ENCODE data around the gene KCNS1.
A peak's percentile ranks its signal among the peaks of the same experiment; 100 is the strongest.
"Not testable (repeated sequence)": the region's sequence is repeated elsewhere in the genome, so short reads cannot be mapped to it uniquely, and the experiment has no call there.

Gene KCNS1, protein sequence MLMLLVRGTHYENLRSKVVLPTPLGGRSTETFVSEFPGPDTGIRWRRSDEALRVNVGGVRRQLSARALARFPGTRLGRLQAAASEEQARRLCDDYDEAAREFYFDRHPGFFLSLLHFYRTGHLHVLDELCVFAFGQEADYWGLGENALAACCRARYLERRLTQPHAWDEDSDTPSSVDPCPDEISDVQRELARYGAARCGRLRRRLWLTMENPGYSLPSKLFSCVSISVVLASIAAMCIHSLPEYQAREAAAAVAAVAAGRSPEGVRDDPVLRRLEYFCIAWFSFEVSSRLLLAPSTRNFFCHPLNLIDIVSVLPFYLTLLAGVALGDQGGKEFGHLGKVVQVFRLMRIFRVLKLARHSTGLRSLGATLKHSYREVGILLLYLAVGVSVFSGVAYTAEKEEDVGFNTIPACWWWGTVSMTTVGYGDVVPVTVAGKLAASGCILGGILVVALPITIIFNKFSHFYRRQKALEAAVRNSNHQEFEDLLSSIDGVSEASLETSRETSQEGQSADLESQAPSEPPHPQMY

DNA sequence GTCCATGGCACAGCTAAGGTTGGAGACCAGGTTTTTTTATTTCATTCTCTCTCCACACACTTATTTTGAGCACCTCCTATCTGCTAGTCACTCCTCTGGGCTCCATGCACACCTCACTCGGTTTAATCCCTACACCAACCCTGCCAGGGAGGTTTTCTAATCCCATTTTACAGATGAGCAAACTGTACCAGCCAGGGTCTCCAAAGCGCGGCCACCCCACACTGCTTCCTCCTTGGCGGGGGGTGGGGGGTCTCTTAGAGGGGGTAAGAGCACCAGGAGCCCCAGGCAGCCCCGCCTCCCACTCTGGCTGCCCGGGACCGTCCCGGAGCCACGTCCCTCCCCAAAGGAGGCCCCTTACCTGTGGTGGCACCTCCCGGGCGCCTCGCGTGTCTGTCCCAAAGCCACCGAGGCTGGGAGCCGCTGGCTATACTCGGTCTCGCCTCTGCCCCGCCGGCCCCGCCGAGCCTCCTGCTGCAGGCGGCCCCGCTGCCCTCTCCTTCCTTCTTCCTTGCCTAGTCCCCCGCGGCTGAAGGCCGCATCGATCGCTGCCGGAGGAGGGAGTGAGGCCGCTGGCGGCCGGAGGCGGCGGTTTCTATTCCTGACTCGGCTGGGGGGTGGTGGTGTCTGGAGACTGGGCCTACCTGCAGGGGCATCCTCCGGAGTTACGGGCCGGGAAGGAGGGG is at the start of gene KCNS1:
TSS of gene KCNS1 (minus strand) at position 565 of the 683 bp plus-strand sequence. CDS start 1,891 bp downstream, outside the sequence.
- H3K27ac ChIP-seq, result no peak within 1 kb of the TSS
- no peak within 1 kb of the TSS for H3K4me3 ChIP-seq

DNA sequence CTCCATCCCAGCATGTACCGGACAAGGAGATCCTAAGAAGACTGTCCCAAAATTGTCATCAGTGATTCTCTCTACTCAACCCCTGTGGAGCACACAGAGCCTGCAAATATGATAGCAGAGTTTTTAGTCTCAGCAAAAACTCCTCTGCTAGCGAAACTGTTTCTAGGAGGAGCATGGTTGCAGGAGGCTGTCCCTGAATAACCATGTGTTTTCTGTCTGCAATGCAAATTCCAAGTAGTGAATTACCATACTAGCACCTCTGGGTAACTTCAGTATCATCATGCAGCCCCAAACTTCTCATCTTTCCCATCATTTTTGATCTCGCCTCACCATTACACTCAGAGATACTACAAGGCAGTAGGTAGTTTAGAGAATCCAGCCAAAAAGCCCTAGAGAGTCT is 48.1 kb upstream of the KCNS1 start:
- Histone ChIP-seq H3K4me3 (no peak overlapping the region), H3K27ac (no peak overlapping the region)

DNA sequence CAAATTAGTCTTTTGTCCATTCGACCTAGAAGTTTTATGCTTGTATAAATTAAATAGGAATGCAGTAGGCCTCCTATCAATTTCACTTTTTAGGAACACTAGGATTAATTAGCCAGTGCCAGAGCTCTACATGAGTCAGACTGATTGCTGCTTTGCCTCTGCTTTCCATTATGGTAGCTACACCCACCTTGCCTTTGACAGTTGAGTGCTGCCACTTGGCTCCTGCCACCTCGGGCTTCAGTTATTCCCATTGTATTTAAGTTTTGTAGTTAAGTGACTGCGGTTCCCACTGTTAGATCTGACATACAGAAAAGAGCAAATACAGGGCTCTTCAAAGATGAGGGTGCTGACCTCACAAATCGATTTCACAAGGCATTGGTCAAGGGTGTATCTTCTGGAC is 39.9 kb upstream of the KCNS1 start:
- no peak overlapping the region for H3K27ac ChIP-seq
- H3K4me3 ChIP-seq, result no peak overlapping the region

DNA sequence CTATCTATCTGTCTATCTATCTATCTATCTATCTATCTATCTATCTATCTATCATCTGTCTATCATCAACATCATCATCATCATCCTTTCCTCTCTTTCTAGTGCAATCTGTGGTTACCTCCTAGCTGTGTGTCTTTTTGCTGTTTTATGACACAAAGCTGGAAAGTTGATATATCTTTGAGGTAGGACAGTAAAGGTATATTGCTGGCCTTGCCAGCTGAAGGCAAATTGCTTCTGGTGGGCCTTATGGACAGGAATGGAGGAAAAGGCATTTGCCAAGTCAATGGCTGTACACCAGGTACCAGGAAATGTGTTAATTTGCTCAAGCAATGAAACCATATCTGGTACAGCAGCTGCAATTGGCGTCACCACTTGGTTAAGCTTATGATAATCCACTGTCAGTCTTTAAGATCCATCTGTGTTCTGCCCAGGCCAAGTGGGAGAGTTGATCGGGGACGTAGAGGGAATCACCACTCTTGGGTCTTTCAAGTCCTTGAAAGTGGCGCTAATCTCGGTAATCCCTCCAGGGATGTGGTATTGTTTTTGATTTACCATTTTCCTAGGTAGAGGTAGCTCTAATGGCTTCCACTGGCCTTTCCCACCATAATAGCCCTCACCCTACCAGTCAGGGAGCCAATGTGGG is 38.9 kb upstream of the KCNS1 start:
- not testable (repeated sequence) for H3K4me3 ChIP-seq, H3K27ac ChIP-seq

DNA sequence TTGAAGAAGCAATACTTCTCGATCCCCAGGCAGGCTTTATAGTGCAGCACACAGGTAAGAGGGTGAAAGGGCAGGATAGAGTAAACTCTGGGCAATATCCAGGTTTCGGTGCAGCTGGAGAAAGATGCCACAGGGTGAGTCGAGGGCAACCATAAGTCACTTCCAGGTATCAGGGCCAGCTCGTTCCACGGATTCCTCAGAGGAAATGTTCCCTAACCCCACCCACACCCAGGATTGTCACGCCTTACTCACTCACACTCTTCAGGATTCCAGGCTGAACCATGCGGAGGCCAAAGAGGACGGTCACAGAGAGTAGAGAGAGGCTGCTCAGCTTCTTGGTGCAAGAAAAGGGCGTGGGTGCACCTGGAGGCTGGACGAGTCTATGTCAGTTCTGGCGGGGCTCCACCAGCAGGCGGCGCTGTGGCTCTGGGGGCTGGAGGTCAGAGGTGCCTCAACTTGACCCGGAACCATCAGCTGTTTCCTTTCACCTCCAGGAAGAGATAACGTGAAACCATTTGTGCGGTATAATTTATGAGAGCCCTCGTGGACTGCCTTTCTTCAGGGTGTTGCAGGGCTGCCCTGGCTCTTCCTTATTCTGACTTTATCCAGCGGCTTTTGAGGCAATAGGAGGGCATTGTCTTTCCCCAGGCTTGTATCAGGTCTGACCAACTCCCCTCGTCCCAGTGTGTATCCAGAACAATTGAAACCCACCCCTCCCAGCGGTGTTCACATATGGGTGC is 37.8 kb upstream of the KCNS1 start:
- Histone ChIP-seq H3K27ac (no peak overlapping the region), H3K4me3 (no peak overlapping the region)

DNA sequence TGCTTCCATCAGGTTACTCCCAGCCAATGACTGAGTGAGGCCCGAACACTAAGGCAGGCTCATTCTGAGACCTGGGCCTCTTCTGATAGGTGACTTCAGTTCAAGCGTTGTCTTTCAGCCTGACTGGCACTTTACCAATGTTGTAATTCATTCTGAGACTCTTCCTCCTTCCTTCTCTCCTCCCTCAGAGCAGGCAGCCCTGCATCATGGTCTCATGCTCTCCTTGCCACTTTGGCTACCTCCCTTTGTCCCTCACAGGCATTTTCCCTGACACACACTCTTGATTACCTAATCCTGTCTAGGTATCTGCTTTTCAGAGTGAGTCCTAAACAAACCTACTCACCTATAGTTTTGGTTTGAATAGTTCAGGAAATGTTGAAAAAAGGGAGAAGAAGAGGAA is 36.0 kb upstream of the KCNS1 start:
- no peak overlapping the region for H3K27ac ChIP-seq

DNA sequence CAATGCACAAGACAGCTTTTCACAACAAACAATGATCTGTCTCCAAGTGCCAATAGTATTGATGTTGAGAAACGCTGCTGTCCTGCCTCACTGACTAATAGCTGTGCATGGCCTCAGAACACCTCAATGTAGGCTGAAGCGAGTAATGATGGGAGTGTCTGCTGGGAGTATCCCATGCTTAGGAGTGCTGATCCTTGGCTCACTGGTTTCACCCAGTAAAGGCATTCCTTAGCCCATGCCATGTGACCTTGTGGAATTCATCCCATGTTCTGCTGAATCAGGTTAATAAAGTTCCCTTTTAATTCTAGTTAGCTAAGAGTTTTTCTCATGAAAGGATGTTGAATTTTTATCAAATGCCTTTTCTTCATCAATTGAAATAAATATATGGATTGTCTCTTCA is 27.2 kb upstream of the KCNS1 start:
- H3K4me3 ChIP-seq, result no peak overlapping the region
- H3K27ac ChIP-seq, result no peak overlapping the region

More for the DNA sequence above, 36.0 kb upstream of the KCNS1 start:
- no peak overlapping the region for H3K4me3 ChIP-seq

DNA sequence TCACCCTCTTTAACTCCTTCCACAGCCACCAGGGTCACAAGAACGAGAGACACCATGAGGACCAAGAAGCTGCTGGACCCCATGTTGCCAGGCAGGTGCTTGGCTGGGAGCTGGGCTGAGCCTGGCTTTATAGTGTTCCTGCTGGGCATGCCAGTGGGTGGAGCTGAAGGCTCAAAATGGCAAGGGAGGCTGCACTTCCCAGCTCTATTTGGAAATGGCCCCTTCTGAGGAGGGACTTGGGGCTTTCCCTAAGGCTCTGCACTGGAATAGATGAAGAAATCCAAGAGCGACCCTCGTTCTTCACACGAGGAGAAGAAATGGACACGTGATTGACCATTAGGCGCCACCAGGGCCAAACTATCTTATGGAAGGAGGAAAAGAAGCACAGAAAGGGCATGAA is 23.4 kb upstream of the KCNS1 start, which contains the start of gene WFDC12:
TSS of gene WFDC12 (minus strand) at position 101 of the 400 bp plus-strand sequence. CDS start at position 83, 18 bp downstream.
- Histone ChIP-seq H3K27ac (no peak within 1 kb of the TSS), H3K4me3 (no peak within 1 kb of the TSS)

DNA sequence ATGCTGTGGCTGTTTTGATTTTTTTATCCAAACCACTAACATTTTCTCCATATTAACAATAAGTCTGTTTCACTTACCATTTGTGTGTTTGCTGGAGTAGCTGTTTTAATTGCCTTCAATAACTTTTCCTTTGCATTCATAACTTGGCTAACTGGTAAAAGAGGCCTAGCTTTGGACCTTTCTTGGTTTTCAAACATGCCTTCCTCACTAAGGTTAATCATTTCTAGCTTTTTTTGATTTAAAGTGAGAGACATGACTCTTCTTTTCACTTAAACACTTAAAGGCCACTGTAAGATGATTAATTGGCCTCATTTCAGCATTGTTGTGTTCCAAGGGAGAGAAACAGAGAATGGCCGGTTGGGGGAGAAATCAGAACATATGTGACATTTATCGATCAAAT is 20.5 kb upstream of the KCNS1 start:
- H3K27ac ChIP-seq, result no peak overlapping the region
- H3K4me3 ChIP-seq, result no peak overlapping the region

DNA sequence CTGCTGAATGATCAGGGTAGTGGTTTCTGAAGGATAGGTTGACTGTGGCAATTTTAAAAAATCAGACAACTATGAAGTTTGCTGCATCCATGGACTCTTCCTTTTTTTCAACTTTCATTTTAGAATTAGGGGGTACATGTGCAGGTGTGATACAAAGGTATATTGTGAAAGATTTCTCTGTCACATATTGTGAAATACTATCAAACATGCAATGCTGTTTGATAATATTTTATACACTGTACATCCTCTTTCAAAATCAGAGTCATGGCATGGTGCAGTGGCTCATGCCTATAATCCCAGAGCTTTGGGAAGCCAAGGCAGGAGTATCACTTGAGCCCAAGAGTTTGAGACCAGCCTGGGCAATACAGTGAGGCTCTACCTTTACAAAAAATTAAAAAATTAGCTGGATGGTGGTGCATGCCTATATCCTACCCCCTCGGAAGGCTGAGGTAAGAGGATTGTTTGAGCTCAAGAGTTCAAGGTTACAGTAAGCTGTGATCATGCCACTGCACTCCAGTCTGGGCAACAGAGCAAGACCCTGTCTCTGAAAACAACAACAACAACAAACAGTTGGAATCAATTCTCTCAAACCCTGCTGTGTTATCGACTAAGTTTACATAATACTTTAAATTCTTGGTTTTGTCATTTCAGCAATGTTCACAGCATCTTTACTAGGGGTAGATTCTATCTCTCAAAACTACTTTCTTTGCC is 18.8 kb upstream of the KCNS1 start:
- no peak overlapping the region for H3K4me3 ChIP-seq
- H3K27ac ChIP-seq, result no peak overlapping the region

DNA sequence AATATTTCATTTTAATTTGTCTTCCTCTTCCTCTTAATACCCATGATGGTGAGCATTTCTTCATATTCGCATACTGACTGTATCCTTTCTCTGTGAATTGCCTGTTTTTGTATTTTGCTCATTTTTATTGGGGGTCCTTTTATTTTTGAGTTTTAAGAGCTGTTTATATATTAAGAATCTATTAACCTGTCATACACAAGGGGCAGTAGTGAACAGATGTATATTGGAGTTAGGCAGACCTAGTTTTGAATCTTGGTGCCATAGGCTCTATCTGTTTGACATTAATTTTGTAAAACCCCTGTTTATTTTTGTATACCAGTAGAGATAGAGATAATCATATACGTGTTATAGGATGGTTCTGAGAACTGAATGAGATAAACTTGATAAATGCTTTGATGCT is 17.1 kb upstream of the KCNS1 start:
- Histone ChIP-seq H3K27ac (no peak overlapping the region), H3K4me3 (no peak overlapping the region)

DNA sequence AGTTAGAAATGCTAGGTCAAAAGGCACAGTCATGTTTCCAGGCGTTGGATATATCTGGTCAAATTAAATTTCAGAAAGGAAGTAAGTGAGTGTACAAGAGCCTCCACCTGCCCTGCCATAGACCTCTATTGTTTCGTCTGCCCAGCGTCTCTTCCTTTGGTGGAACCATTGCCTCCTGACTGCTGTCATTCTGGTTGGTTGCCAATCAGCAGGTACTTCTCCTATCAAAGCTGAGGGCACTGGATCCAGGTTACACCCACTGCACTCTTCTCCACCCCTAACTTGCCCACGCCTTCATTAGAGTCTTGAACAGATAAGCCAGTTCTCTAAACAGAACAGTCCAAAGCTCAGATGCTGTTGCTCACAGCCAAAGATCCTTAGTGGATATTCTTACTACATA is 16.7 kb upstream of the KCNS1 start:
- Histone ChIP-seq H3K4me3 (no peak overlapping the region), H3K27ac (no peak overlapping the region)

DNA sequence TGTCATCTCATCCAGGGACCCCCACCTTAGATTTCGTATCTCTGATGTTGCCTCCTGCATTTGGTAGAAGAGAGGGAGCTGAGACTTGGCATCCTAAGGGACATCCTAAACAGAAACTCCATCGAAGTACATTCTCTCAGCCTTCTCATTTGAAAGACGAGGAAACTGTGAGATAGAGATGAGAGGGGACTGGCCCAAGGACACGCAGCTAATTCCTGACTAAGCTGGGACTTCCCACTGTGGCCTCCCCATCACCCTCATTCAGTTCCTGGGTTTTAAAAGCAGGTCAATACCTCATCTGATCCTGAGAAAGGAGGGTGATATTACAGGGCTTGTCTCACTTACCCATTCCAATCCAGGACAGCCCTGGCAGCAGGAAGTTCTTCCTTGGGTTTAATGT is 14.9 kb upstream of the KCNS1 start:
- H3K27ac ChIP-seq, result peak overlapping the region in 15 of 21 experiments; percentile 14 to 93 (median 76)
- no peak overlapping the region for H3K4me3 ChIP-seq

DNA sequence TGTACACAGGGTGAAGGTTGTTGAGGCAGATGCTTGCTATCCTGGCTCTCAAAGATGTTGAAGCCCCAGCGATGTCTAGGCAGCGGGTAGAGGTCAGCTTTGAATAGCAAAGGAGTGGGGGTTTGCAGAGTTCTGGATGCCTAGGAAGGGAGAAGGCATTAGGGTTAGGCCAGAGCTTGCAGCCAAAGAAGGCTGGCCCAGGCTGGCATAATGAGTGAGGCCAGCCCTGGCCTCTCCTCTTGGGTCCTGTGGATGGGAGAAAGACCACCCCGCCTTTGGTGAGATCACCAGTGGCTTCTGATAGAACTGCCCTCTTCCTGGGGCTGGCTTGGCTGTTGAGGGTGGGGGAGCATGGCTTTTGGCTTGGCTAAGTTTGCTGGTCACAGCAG is 14.5 kb upstream of the KCNS1 start:
- Histone ChIP-seq H3K4me3 (peak overlapping the region in 1 of 7 experiments; percentile 30), H3K27ac (peak overlapping the region in 16 of 21 experiments; percentile 14 to 93 (median 76))

DNA sequence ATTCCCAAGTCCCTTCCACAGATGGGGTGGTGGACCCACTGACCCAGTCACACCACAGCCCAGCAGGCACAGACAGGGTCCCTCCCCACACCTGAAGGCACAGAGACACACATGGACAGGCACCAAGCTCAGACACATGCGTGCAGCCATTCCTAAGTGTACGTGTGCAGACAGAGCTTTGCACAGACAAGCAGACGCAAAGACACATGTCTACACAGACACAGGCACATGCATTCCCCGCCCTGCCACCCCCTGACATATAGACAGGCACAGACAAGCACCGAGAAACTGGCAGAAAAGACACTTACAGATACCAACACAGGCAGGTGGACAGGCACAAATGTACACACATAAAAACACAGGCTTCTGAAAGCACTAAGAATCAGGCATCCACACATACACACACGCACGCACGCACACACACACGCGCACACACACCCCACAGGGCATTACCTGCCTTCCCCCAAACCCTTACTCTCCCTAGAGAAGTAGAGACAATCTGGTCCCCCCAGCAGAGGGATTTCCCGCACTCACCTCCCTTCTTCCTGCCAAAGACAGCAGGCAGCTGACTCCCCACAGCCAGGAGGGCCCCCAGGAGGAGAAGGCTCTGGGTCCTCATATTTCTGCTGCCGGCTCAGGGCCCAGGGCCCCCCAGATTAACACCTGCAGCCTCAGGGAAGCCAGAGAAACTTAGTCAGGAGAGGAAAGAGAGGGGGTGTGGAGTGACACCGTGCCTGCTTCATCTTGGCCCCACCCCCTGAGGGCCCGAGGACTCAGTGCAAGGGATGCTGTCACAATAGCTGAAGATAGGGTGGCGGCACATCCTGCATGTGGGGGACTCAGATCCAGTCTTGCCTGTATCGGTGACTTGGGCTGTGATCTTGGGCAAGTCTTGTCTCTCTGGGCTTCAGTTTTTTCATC is 13.8 kb upstream of the KCNS1 start, which contains the start of gene WFDC5:
TSS of gene WFDC5 (minus strand) at position 710 of the 921 bp plus-strand sequence. CDS start at position 619, 91 bp downstream.
- peak within 1 kb of the TSS in 19 of 21 experiments; percentile 23 to 93 (median 73) for H3K27ac ChIP-seq

DNA sequence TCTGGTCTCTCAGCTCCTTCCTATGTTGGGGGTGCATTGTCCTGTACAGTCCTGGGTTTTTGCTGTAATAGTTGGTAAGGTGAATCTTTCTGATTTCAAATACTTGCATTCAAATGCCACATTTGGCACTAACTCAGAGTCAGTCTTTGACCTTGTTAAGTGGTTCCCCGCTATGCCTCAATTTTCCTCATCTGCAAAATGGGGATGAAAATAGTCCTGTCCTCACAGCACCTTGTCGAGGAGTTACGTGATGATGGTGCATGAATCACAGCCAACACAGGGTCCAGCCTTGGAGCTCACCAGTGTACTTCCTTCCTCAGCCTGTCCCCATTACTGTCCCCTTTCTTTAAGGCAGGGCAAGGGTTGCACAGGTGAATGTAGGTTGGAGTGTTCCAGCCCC is 12.9 kb upstream of the KCNS1 start:
- Histone ChIP-seq H3K4me3 (peak overlapping the region in 2 of 7 experiments; percentile 15 to 27), H3K27ac (peak overlapping the region in 13 of 21 experiments; percentile 17 to 93 (median 77))

More for the DNA sequence above, 13.8 kb upstream of the KCNS1 start, which contains the start of gene WFDC5:
- peak within 1 kb of the TSS in 3 of 7 experiments; percentile 26 to 30 (median 27) for H3K4me3 ChIP-seq

DNA sequence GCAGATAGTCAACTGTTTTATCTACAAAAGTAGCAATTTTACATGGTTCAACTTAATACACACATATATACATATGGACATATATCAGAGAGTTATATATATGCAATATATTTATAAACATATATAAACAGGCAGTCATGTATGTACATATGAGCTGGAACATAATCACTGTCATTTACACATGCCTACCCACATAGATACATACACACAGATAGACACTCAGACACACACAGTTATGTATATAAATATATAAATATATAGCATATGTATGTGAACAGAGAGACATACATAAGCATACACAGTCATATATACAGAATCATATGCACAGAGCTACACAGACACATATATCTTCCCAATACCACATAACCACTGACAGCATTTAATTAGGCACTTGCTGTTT is 11.8 kb upstream of the KCNS1 start:
- H3K27ac ChIP-seq, result peak overlapping the region in 8 of 21 experiments; percentile 17 to 93 (median 72)
- peak overlapping the region in 1 of 7 experiments; percentile 4 for H3K4me3 ChIP-seq

Measured in skin epidermis (tissue), 12 donors.